ENCODE results near the gene CLSTN2. TPM values are rescaled to one million over a fixed set of nuclear protein-coding genes. Genes with fewer than 3 reads are reported as not detected.

CLSTN2 gene
- total and polyA plus RNA-seq, 2 donors from 2014 or later: 2.0 to 12.0 TPM

- Histone ChIP-seq H3K9me3 (ENCODE audit: control insufficient read depth in 2 of 3, insufficient read depth in 1 of 3, low read length in 3 of 3) (no peaks in the 10 kb centered on the region), H3K27ac (ENCODE audit: low read depth in 2 of 2, low read length in 2 of 2) (no peak overlapping the region), H3K36me3 (ENCODE audit: control insufficient read depth in 2 of 3, insufficient read depth in 3 of 3, low read length in 3 of 3) (no peaks in the 10 kb centered on the region), H3K4me1 (ENCODE audit: control insufficient read depth in 2 of 3, insufficient read depth in 2 of 3, low read depth in 1 of 3, low read length in 3 of 3) (no peaks in the 10 kb centered on the region), H3K9ac (ENCODE audit: low read length in 3 of 3) (no peak overlapping the region), H3K27me3 (ENCODE audit: control insufficient read depth, insufficient read depth, low read length) (no peaks in the 10 kb centered on the region), H3K4me3 (ENCODE audit: low read length in 3 of 3) (no peak overlapping the region)
- intact Hi-C loops (cut with DNase I): no loop called here
- no peak for FAIRE-seq
- TF ChIP-seq CTCF (IDR thresholded peaks at IDR 0.05; ENCODE audit: borderline replicate concordance, extremely low read depth, insufficient read depth): no peak
- no peak for DNase-seq
These were observed 528.4 kb downstream of the CLSTN2 start for GRCh38 chr3:140463355-140463754.

GRCh38 chr3:140465988-140466387 is 531.0 kb downstream of the CLSTN2 start:
- Histone ChIP-seq H3K4me1 (ENCODE audit: control insufficient read depth in 2 of 3, insufficient read depth in 2 of 3, low read depth in 1 of 3, low read length in 3 of 3) (no peaks in the 10 kb centered on the region), H3K9ac (ENCODE audit: low read length in 3 of 3) (no peak overlapping the region), H3K9me3 (ENCODE audit: control insufficient read depth in 2 of 3, insufficient read depth in 1 of 3, low read length in 3 of 3) (no peaks in the 10 kb centered on the region), H3K27ac (ENCODE audit: low read depth in 2 of 2, low read length in 2 of 2) (no peak overlapping the region), H3K27me3 (ENCODE audit: control insufficient read depth, insufficient read depth, low read length) (no peaks in the 10 kb centered on the region), H3K36me3 (ENCODE audit: control insufficient read depth in 2 of 3, insufficient read depth in 3 of 3, low read length in 3 of 3) (no peaks in the 10 kb centered on the region), H3K4me3 (ENCODE audit: low read length in 3 of 3) (no peak overlapping the region)
- intact Hi-C loops (cut with DNase I): no loop called here
- DNase-seq (no peak), FAIRE-seq (no peak)
- no peak for TF ChIP-seq CTCF (IDR thresholded peaks at IDR 0.05; ENCODE audit: borderline replicate concordance, extremely low read depth, insufficient read depth)

DNA sequence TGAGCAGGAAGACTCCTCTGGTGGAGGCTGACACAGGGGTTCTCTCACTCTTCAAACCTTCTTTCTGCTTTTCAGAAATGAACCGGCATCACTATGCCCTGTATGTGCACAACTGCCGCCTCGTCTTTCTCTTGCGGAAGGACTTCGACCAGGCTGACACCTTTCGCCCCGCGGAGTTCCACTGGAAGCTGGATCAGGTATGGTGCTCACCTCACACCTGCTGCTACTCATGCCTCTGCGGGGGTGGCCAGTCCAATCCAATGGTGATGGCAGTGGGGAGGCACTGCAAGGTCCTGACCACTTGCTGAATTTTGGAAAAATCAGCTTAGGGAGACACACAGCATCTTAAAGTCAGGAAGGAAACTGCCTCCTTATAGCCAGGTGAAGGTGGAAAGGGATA is 531.5 kb downstream of the CLSTN2 start:
- no peak for FAIRE-seq
- H3K36me3 ChIP-seq (ENCODE audit: control insufficient read depth in 2 of 3, insufficient read depth in 3 of 3, low read length in 3 of 3): no peaks in the 10 kb centered on the region
- no peak for DNase-seq
- no peak overlapping the region for H3K27ac ChIP-seq (ENCODE audit: low read depth in 2 of 2, low read length in 2 of 2)
- no peaks in the 10 kb centered on the region for H3K9me3 ChIP-seq (ENCODE audit: control insufficient read depth in 2 of 3, insufficient read depth in 1 of 3, low read length in 3 of 3)
- H3K4me3 ChIP-seq (ENCODE audit: low read length in 3 of 3): no peak overlapping the region
- no peak for TF ChIP-seq CTCF (IDR thresholded peaks at IDR 0.05; ENCODE audit: borderline replicate concordance, extremely low read depth, insufficient read depth)
- H3K4me1 ChIP-seq (ENCODE audit: control insufficient read depth in 2 of 3, insufficient read depth in 2 of 3, low read depth in 1 of 3, low read length in 3 of 3): no peaks in the 10 kb centered on the region
- intact Hi-C loops (cut with DNase I): no loop called here
- no peaks in the 10 kb centered on the region for H3K27me3 ChIP-seq (ENCODE audit: control insufficient read depth, insufficient read depth, low read length)
- H3K9ac ChIP-seq (ENCODE audit: low read length in 3 of 3): no peak overlapping the region

- no peak overlapping the region for H3K4me3 ChIP-seq (ENCODE audit: low read length in 3 of 3)
- no peaks in the 10 kb centered on the region for H3K9me3 ChIP-seq (ENCODE audit: control insufficient read depth in 2 of 3, insufficient read depth in 1 of 3, low read length in 3 of 3)
- no peaks in the 10 kb centered on the region for H3K36me3 ChIP-seq (ENCODE audit: control insufficient read depth in 2 of 3, insufficient read depth in 3 of 3, low read length in 3 of 3)
- TF ChIP-seq CTCF (IDR thresholded peaks at IDR 0.05; ENCODE audit: borderline replicate concordance, extremely low read depth, insufficient read depth): no peak
- intact Hi-C loops (cut with DNase I): no loop called here
- H3K27me3 ChIP-seq (ENCODE audit: control insufficient read depth, insufficient read depth, low read length): no peaks in the 10 kb centered on the region
- H3K4me1 ChIP-seq (ENCODE audit: control insufficient read depth in 2 of 3, insufficient read depth in 2 of 3, low read depth in 1 of 3, low read length in 3 of 3): no peaks in the 10 kb centered on the region
- no peak overlapping the region for H3K9ac ChIP-seq (ENCODE audit: low read length in 3 of 3)
- FAIRE-seq (no peak), DNase-seq (no peak)
- H3K27ac ChIP-seq (ENCODE audit: low read depth in 2 of 2, low read length in 2 of 2): no peak overlapping the region
These were observed 532.2 kb downstream of the CLSTN2 start for GRCh38 chr3:140467104-140467577.

All from kidney (tissue), 14 donors.